AG04449 (cell line): ENCODE data around the gene PIR.

Source experiments
- CTCF ChIA-PET: fragments of 350-600 bp; formaldehyde crosslinking; extraction: SDS; loops from one replicate; lab custom pipeline; 2021; ENCODE audit warnings: antibody characterized with exemption; lab: Yijun Ruan, JAX
- POLR2A ChIA-PET: fragments of 400-600, 350-600 bp; formaldehyde crosslinking; extraction: SDS; loops from one replicate; lab custom pipeline; 2020; ENCODE audit warnings: antibody characterized with exemption, inconsistent platforms; lab: Yijun Ruan, JAX
- DNase-seq: peaks from one replicate; pipeline ENCODE4 v3.0.0-alpha.2; 2010; ENCODE audit warnings: low read depth, low spot score
- H3K4me3 ChIP-seq: 2 replicates; pipeline ENCODE4 v1.5.1; 2011; ENCODE audit warnings: low read depth, mild to moderate bottlenecking, control low read depth, low read length
- CTCF ChIP-seq: IDR thresholded peaks from one replicate; pipeline ENCODE4 v1.5.1; 2011; ENCODE audit warnings: mild to moderate bottlenecking, moderate library complexity, low read length, control low read depth, inconsistent platforms; ENCODE audit not compliant: insufficient read depth; ENCODE audit errors: missing control alignments

The PIR gene

GRCh38 chrX:15468036-15468435, 25.1 kb downstream of the PIR start:
- H3K4me3 ChIP-seq = no peak overlapping the region
- ChIA-PET CTCF (interaction anchor here (1.0 to 8.5 kb wide), 15 partner anchors 9 to 168 kb away, joined by 3 to 309 read pairs (median 6); partner anchors contain the start of gene PIR), POLR2A (no interaction called here)
- no peak for DNase-seq
- TF ChIP-seq CTCF = no peak

GRCh38 chrX:15465896-15466651, 27.1 kb downstream of the PIR start:
- DNase-seq = no peak
- no peak overlapping the region for H3K4me3 ChIP-seq
- ChIA-PET CTCF (interaction anchor here (1.0 to 8.5 kb wide), 4 partner anchors 91 to 166 kb away, joined by 3 to 309 read pairs (median 6); no protein-coding TSS in a partner anchor), POLR2A (no interaction called here)
- no peak for TF ChIP-seq CTCF

GRCh38 chrX:15465347-15465746, 27.8 kb downstream of the PIR start:
- TF ChIP-seq CTCF = no peak
- no peak overlapping the region for H3K4me3 ChIP-seq
- POLR2A ChIA-PET = no interaction called here

GRCh38 chrX:15464704-15465103, 28.4 kb downstream of the PIR start:
- TF ChIP-seq CTCF = no peak
- ChIA-PET CTCF (interaction anchor here (8.5 kb wide), 1 partner anchor 114 kb away, joined by 309 read pairs; no protein-coding TSS in a partner anchor), POLR2A (no interaction called here)
- DNase-seq = no peak
- H3K4me3 ChIP-seq = no peak overlapping the region

More at GRCh38 chrX:15465347-15465746, 27.8 kb downstream of the PIR start:
- CTCF ChIA-PET = interaction anchor here (8.5 kb wide), 1 partner anchor 115 kb away, joined by 309 read pairs; no protein-coding TSS in a partner anchor
- DNase-seq = no peak

GRCh38 chrX:15451913-15452312, 41.2 kb downstream of the PIR start:
- DNase-seq = no peak
- TF ChIP-seq CTCF = no peak

GRCh38 chrX:15448010-15448639, 45.0 kb downstream of the PIR start:
- ChIA-PET POLR2A (no interaction called here), CTCF (no interaction called here)
- no peak overlapping the region for H3K4me3 ChIP-seq
- no peak for DNase-seq
- no peak for TF ChIP-seq CTCF

More at GRCh38 chrX:15451913-15452312, 41.2 kb downstream of the PIR start:
- no peak overlapping the region for H3K4me3 ChIP-seq
- POLR2A ChIA-PET = no interaction called here
- CTCF ChIA-PET = interaction anchor here (4.8 kb wide), 1 partner anchor 103 kb away, joined by 20 read pairs; no protein-coding TSS in a partner anchor
